GM18498 (cell line): ENCODE measurements around the gene SLC16A8.

Source experiments
- ATAC-seq: cut with Tn5 transposase; IDR thresholded peaks from one replicate; pipeline ENCODE4 v1.9.1; 2021; ENCODE audit warnings: mild to moderate bottlenecking, moderate library complexity; ENCODE audit not compliant: unreplicated experiment

The SLC16A8 gene

DNA sequence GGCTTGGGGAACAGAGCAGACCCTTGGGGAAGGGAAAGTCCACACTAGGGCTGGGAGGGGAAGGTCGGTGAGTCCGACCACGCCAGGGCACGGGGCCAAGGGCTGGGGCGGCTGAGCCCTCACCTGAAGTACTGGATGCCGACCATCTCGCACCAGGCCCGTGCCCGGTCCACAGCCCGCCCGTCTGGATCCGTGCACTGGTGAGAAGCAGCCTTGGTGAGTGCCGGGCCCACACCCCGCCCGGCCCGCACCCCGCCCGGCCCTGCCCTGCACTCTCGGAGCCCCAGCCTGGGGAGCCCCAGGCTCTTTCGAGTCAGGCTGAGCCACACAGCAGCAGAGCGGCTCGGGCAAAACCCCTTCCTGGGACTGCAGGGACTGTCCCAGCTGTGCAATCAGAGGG, 28.4 kb upstream of the SLC16A8 start:
- no peak for ATAC-seq

DNA sequence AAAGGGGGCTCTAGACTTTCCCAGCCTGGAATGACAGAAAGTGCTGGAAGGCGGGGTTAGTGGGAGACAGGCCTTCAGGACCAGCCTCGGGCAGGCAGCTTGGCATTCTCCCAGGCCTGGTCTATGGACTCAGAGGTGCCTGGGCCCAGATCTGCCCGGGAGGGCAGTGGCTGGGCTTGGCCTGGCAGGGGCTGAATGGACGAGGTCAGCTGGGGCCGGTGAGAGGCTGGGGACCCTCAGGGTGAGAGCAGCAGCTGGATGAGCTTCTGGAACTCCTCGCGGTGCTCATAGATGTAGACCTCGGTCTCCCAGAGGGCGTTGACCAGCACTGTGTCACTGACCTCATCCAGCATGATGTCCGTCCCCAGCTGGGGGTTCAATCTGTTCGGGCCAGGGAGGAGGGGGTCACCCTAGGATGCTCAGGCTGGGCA, 28.0 kb upstream of the SLC16A8 start:
- ATAC-seq: no peak

DNA sequence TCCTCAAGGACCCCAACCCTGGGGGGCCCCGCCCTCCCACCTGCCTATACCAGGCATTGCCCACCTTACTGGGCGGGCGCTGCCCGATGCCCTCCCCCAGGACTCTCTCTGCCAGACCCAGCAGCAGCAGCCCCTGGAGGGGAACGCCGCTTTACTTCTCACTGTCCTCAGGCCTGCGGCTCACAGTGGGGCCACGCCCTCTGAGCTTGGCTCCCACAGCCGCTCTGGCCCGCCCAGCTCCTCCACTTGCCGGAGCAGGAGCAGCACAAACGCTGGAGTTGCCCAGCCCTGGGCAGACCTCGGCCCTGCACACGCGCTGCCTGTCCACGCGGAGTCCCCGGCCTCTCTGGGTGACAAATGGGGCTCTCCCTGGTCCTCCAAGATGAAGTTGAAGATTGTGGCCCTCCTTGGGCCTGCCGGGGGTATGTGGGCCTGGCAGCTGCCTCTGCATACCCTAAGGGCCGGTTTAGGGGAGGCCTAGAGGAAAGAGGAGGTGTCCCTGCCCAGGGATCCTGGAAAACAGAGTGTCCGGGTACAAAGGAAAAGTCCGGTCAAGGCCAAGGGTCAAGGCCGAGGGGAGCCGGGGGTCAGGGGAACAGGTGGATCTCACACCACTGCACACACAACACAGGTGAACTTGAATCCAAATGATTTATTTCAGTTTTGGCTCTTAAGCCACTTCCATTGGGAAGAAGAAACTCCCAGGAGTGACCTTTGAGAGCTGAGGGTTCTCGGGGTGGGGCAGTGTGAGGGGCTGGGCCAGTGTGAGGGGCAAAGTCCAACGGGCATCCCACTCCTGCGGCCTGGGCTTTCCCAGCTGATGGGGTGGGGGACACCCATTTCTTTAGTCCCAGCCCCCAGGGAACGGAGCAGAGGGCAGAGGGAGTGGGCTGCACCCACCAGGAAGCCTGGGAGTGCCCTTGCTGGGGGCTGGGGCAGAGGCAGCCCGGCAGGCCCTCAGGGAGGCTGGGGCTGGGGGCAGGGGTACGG, 27.2 kb upstream of the SLC16A8 start:
- ATAC-seq: no peak

DNA sequence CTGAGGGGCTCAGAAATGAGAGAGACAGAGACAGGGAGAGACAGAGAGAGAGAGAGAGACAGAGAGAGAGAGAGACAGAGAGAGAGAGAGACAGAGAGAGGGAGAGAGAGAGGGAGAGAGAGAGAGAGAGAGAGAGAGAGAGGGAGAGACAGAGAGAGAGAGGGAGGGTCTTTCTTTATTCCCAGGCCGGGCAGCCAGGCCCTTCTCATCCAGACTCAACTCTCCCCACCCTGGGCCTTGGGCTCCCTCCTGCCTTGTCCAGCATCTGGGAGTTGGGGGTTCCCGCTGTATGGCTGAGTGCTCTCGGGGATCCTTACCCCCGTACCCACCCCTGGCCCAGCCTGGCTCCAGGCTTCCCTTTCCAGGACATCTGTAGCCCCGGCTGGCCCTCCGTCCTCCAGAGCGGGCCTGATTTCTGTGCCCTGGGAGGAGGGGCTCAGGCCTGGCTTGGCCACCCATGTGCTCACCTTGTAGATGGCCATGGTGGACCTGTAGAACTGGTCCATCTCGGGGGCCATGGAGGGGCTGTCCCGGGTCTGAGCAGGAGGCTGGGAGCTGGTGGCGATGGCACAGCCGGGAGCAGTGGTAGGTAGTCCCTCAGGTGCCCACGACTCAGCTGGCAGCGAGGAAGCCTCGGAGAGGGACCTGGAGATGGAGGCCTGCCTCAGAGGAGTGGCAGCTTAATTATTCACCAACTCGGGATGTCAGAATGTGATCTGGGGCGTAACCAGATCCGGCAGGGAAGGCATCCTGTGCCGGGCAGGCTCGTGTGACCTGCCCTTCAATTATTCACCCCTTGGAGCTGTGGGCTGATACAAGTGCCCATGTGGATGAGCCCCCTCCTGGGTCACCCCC, 26.3 kb upstream of the SLC16A8 start, which contains the start of gene BAIAP2L2:
Gene BAIAP2L2, minus strand, starts transcription at position 677 of the 855 bp plus-strand sequence. Its CDS starts 159 bp downstream, at position 518.
- no peak for ATAC-seq

DNA sequence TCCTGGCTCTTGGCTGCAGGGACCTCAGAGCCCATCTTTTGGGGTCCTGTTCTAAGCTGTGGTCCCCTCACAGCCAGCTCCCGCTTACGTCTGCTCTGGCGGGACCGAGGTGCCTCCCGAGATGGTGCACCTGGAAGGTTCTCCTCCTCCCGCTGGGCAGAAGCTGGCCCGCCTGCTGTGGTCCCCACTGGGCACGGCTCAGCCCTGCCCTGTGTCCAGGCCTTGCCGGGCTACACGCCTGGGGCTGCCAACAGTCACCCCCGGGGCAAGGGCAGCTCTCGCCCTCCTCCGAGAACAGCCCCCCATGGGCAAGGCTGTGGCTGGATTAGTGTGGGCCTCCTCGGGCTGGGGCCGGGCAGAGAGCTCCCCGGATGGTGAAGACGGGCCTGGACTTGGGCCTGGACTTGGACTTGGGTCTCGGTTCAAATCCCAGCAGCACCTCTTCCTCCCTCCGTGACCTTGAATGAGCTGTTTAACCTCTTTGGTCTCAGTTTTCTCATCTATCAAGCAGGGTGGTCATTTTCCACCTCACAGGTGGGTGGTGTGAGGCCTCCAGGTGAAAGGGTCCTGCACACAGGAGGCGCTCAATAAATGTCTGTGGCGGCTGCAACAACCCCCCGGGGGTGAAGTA, 25.5 kb upstream of the SLC16A8 start:
- no peak for ATAC-seq

DNA sequence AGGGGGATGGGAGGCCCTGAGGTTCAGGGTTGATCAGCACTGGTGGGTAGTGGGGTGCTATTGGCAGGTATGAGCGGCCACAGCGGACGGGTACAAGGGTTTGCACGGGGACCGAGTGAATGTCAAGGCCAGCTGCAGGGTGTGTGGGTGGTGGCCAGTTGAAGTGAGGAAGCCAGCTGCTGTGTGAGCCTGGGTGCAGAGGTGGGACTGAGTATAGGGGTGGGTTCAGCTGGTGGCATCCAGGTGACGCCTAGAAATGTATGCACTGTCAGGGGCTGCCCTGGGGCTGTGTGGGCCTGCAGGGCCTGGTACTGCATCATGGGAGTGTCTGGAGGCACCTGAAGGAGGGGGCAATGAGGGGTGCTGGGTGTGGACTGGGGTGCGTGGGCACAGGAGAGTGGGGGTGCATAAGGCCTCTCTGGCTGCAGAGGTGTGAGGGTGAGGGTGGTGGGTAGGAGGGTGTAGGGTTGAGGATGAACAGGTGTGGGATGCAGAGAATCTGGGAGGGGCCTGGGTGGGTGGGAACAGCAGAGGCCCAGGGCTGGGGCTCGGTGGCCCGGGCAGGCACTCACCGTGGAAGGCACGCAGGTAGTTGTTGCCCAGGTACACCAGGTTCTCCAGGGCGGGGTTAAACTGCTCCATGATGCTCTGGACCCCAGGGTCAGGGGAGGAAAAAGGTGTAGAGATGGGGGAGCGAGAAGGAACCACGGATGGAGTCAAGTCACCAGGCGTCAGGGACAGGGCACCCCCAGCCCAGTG, 24.8 kb upstream of the SLC16A8 start:
- no peak for ATAC-seq

DNA sequence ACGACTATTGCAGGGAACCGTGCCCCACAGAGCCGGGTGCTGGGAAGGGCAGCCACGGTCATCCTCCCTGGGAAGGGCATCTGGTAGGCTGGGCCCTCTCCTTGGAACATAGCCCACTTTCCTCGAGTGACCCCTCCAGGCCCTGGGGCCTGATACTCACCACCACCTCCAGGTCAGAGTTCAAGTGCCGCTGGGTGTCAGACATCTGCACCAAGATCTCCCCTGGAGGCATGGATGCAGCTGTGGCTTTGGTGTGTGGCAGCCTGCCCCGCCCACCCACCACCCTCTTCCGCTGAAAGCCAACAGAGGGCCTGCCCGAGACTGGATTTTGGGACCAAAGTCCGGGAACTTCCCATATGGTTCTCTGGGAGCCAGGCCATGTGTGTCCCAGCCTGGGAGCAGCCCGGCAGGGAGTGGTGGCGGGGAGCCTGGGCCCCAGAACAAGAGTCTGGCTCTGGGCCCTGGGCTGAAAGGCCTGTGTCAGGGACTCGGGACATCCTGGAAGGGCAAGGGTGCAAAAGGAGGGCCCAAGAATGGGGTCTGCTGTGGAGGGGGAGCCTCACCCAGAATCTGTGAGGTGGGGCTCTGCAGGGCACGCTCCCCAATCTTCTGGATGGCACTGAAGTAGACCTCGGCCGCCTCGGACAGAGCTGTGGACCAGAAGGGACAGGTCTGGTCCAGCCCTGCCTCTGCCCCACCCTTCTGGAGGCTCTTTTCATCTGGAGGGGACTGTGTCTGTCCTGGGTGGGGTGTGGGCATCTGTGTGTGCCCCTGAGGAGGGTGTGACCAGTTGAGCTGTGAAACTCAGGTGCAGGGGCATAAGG, 23.9 kb upstream of the SLC16A8 start:
- no peak for ATAC-seq

DNA sequence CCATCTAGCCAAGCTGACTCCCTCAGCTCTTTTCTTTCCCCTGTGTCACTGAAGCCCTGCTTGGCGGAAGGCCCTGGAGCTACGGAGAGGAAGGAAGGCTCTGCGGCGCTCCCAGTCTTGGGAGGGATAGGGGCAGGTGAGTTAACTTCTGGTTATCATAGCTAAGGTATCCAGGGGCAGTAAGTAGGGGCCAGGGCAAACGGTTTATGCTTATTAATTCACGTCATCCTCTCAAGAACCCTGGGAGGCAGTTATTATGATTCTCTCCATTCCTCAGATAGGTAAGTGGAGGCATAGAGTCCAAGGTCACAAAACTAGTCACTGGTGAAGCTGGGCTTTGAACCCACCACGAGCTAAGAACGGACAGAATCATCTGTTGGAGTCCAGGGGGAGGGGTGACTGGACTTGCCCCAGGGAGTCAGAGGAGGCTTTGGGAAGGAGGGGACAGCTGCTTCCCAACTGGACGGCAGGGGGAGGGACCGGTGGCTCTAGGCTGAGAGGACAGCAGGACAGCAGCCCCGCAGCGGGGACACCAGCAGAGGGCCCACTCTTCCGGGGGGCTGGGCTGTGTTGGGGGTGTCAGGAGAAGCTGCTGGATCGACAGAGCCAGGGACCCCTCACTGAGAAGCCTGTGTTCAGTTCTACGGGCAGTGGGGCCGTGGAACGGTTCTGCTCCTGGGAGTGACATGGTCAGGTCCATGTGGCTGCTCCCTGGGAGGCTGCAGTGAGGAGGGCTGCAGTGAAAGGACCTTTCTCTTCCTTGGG, 23.0 kb upstream of the SLC16A8 start:
- ATAC-seq: no peak

DNA sequence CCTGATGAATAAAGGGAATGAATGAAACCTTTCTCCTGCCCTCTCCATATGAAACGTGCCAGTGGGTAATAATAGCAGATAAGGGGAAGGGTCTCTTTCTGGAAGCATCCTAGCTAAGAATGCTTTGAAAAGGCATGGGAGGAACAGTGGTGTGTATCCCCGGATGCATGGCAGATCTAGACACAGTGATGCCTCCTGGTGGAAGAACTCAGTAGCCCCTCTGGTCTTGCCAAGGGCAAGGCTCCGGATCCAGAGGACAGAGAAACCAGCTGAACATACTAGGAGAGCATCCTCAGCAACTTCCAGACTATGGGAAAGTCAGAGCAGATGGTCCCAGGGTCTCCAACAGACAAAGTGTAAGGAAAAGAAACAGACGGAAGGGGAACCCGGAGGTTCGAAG, 20.1 kb upstream of the SLC16A8 start:
- no peak for ATAC-seq

DNA sequence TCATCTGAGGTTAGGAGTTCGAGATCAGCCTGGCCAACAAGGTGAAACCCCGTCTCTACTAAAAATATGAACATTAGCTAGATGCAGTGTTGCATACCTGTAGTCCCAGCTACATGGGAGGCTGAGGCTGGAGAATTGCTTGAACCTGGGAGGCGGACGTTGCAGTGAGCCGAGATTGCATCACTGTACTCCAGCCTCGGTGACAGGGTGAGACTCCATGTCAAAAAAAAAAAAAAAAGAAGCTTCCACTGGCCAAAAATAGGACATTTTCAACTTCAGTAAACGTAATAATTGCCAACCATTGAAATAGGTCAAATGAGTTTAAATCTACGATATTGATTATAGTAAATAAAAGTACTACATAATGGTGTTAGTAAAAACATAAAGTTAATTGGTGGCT, 19.7 kb upstream of the SLC16A8 start:
- ATAC-seq: no peak

DNA sequence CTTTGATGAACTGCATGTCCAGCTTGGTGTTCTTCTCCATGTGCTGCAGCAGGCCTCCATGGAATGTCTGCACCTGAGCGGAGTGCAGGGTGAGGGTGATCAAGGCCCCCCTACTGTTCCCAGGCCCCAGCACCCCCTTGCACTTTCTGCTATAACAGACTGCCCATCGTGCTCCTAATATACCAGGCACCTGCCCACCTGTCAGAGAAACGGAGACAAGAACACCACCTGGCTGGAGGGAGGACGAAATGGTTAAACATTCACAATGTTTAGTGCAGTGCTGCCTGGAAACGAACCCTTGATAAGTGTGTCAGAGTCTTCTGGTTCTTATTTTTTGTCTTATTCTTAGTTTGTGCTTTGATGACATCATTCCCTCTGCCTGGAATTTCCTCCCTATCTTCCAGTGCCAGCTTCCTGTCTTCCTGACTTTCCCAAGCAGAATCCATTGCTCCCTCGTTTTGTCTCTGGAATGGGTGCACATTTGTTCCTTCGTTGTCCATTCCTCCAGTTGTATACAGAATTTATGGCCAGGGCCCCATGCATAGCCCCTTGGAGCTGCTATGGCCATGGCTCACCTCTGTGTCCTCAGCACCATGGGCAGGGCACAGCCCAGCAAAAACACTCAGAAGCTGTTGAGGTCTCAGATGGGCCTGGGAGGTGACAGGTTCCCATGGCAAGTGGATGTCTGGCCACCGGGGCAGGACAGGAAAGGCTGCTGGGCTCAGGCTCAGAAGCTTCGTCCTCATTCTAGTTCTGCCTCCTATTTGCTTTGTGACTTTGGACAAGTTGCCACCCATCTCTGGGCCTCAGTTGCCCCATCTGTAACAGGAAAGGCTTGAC, 14.6 kb upstream of the SLC16A8 start:
- ATAC-seq: no peak

DNA sequence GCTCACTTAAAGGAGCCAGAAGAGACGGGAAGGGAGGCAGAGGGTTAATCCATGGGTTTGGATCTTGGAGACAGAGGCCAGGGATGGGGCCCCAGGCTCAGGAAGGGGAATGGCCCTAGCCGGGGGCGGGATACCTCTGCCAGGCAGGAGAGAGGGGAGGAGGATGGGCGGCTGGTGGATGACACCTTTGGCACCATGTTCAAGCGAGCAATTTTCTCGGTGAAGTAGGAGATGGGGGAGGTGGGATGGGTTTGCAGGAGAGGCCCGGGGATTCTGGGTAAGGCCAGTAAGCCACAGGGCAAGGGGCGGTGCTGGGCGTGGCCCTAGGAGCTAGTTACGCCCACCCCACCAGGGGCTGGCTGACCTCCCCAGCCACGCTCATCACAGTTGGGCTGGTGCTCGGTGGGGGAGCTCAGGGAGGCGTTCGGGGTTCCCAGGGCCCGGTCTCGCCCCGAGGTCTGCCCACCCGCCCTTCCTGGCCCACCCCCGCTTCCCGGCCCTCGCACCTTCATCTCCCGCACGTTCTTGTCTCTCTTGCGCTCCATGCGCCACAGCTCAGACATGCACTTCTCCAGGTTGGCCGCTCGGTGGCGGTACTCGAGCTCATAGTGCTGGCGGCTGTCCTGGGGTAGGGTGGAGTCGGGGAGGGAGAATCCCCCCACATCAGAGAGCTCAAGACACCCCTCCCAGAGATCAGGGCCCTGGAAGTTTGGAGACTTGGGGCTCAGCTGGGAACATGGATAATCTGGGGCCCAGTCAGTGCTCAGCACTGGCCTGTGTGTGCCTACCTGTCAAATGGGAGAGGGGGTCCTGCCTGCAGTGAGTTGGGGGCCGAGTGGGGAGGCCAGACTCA, 13.8 kb upstream of the SLC16A8 start:
- no peak for ATAC-seq

DNA sequence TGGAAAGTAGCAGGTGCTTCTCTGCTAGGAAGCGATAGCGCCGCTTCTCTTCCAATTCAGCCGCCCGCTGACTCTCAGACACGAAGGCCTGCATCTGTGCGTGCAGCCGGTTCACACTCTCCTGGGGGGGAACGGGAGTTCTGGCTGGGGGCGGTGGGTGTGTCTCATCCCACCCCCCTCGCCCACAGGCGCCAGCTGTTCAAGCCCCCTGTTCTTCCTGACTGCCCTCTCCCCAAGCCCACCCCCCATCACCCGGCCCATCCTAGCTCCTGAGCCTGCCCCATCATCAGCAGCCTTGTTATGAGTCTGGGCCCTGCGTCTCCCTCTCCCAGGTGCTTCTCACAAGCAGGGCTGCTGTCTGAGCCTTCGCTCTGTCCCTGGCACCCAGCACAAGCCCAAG, 13.1 kb upstream of the SLC16A8 start:
- no peak for ATAC-seq

DNA sequence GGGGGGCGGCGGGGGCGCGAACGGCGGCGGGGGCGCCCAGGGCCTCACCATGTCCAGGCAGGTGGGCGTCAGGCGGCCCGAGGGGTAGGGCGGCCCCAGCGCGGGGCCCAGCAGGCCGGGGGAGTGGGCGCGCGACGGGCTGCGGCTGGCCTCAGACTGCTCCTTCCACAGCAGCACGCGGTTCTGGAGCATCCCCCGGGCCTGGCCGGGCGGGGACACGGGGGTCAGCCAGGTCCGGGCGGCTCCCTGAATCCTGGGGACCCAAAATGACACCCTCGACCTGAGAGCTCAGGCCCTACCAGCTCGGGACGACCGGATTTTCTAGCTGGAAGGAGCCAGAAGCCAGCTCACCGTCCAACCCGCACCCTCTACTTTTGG, 5.5 kb upstream of the SLC16A8 start:
- no peak for ATAC-seq

DNA sequence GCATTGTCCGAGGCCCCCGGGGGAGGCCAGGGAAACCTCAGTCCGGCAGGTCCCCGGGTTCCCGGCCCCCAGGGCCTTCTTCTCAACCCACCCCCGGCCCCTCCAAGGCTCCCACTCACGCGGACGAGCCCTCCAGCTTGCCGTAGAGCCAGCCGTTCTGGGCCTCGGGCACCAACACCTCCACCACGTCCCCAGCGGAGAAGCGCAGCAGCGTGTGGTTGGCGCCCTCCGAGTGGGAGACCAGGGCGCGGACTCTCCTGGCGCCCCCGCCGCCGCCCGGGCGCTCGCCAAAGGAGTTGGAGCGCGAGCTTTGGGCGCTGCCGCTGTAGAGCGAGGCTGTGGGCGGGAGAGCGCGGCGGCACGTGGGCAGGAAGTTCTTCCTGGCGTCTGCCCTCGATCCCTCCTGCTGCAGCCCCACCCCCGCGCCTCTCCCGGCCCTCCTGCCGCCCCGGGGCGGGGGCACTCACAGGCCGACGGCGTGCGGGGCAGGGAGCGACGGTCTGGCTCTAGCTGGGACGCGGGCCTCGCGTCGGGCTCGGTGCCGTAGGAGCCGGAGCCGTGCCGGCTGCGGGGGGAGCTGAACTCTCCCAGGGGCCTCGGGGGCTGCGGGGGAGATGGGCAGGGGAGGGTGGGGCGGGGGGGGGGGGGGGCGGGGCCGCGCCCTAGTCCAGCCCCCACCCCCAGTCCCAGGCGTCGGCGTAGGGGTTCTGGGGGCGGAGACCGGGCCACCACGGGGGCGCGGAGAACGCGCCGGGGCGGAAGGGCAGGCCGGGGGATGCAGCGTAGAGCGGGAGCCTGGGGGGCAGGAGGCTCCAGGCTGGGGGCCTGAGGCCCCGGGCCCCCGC, 4.9 kb upstream of the SLC16A8 start:
- no peak for ATAC-seq

DNA sequence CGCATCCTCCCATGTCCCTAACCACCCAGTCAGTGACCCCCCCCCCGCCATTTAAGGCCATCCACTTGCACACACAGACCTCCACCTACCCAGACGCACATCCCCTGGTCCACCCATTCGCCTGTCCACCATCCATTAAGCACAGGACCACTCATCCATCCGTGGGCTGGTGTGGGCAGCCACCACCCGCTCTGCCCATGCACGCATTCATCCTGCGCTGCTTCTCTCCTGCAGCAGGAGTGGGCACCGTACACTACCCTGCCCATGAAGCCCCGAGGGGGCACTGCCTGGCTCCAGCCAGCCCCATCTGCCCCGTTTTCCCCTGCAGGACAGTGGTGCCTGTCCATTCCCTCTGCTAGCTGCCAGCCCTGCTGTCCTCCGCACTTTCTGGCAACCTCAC, 3.9 kb upstream of the SLC16A8 start:
- ATAC-seq: no peak
